ENCODE data around the gene AP3B1.

DNA sequence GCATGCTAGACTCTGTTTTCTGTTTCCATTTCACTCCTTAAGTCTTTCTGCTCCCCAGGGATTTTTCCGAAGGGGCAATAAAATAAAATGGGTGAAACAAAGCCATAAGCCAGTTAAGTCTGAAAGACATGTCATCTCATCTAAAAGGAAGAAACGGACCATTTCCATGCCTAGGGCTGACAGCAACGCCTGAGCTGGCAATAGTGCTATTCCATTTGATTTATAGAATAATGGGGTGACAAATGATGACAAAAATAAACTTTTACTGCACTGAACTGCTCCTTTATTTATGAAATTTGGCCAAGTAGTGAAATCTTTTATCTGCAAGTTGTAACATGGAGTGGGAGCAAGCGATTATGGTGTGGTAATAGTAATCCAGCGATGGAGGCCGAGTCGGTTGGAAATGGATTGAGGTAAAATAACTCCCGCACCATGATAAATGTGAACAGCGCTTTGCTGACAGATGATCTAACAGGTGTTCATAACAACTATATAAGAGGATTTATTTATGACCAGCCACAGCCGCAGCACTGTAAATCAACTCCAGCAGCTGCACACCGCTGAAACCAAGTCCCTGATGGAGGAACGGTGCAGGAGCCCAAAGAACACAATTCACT lies 298.6 kb downstream of the AP3B1 start:
- TF ChIP-seq, protein P1, sequence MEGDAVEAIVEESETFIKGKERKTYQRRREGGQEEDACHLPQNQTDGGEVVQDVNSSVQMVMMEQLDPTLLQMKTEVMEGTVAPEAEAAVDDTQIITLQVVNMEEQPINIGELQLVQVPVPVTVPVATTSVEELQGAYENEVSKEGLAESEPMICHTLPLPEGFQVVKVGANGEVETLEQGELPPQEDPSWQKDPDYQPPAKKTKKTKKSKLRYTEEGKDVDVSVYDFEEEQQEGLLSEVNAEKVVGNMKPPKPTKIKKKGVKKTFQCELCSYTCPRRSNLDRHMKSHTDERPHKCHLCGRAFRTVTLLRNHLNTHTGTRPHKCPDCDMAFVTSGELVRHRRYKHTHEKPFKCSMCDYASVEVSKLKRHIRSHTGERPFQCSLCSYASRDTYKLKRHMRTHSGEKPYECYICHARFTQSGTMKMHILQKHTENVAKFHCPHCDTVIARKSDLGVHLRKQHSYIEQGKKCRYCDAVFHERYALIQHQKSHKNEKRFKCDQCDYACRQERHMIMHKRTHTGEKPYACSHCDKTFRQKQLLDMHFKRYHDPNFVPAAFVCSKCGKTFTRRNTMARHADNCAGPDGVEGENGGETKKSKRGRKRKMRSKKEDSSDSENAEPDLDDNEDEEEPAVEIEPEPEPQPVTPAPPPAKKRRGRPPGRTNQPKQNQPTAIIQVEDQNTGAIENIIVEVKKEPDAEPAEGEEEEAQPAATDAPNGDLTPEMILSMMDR (IDR thresholded peaks at IDR 0.05): no peak
- no peak for TF ChIP-seq EZH2 (IDR thresholded peaks at IDR 0.05; ENCODE audit: borderline replicate concordance, insufficient read depth, low read depth, low read length, poor library complexity, severe bottlenecking)
